GM13977 (cell line): ENCODE data around the gene SHQ1.

Experiments
- DNase-seq: peaks from one replicate; pipeline ENCODE4 v3.0.0; 2012; ENCODE audit warnings: low spot score
- in situ Hi-C: fragments of 300-500 bp; cut with MboI; formaldehyde crosslinking; loops from one replicate; pipeline ENCODE4 v1.12.0; 2022; ENCODE audit warnings: low sequenced_read_pairs, low pct_unique_long_range_greater_than_20kb, mixed read lengths, inconsistent platforms; ENCODE audit not compliant: unreplicated experiment
- TF ChIP-seq, protein P1 (sequence below): IDR thresholded peaks from 2 replicates; pipeline ENCODE4 v1.5.1; 2012; ENCODE audit warnings: mild to moderate bottlenecking, control low read depth; ENCODE audit not compliant: insufficient read depth; ENCODE audit errors: extremely low read depth, missing control alignments

SHQ1 gene

GRCh38 chr3:72887343-72887704 lies 39.1 kb upstream of the SHQ1 start:
- DNase-seq: no peak
- TF ChIP-seq, protein P1, sequence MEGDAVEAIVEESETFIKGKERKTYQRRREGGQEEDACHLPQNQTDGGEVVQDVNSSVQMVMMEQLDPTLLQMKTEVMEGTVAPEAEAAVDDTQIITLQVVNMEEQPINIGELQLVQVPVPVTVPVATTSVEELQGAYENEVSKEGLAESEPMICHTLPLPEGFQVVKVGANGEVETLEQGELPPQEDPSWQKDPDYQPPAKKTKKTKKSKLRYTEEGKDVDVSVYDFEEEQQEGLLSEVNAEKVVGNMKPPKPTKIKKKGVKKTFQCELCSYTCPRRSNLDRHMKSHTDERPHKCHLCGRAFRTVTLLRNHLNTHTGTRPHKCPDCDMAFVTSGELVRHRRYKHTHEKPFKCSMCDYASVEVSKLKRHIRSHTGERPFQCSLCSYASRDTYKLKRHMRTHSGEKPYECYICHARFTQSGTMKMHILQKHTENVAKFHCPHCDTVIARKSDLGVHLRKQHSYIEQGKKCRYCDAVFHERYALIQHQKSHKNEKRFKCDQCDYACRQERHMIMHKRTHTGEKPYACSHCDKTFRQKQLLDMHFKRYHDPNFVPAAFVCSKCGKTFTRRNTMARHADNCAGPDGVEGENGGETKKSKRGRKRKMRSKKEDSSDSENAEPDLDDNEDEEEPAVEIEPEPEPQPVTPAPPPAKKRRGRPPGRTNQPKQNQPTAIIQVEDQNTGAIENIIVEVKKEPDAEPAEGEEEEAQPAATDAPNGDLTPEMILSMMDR: no peak
- in situ Hi-C loops: no loop called here

DNA sequence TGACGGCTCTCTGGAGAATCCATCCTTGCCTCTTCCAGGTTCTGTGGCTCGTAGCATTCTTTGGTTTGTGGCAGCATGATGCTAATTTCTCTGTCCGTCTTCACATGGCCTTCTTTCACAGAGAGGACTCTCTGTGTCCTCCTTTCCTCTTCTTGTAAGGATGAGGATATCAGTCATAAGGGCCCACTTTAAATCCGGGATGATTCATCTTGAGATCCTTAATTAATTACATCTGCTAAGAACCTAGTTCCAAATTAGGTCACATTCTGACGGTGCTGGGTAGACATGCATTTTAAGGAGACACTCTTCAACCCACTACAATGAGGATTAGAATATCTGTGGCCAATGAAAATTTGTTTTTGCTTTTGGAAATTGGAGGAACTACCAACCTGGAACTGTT lies 23.9 kb upstream of the SHQ1 start:
- in situ Hi-C loops: no loop called here
- TF ChIP-seq, protein P1: no peak
- DNase-seq: no peak

DNA sequence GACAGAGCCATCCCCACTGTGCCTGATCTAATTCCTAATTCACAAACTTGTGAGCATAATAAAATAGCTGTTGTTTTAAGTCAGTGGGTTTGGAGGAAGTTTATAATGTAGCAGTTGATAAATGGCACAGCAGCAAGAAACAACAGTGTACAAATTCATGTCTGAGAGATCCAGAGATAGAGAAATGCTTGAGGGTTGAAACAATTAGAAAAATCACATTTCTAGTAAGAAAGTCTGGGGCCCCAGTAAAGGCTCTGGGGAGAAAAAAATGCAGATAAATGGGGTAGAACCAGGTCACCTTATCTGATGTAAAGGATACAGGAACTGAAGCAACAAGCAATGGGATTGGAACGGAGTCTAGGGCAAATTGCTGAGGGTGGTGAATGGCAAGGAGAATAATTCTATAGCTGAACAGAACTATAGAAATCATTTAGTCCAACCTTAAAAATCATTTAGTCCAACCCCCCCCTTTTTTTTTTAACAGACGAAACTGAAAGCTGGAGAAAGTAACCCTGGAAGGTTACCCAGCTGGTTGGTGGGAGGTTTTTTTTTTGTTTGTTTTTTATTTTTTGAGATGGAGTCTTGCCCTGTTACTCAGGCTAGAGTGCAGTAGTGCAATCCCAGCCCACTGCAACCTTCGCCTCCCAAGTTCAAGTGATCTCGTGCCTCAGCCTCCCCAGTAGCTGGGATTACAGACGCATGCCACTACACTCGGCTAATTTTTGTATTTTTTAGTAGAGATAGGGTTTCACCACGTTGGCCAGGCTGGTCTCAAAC lies 14.3 kb upstream of the SHQ1 start:
- TF ChIP-seq, protein P1: no peak
- in situ Hi-C loops: no loop called here

GRCh38 chr3:72860846-72861245 lies 12.6 kb upstream of the SHQ1 start:
- in situ Hi-C loops: no loop called here
- DNase-seq: no peak
- TF ChIP-seq, protein P1: no peak

More for the DNA sequence above, 14.3 kb upstream of the SHQ1 start:
- DNase-seq: no peak

DNA sequence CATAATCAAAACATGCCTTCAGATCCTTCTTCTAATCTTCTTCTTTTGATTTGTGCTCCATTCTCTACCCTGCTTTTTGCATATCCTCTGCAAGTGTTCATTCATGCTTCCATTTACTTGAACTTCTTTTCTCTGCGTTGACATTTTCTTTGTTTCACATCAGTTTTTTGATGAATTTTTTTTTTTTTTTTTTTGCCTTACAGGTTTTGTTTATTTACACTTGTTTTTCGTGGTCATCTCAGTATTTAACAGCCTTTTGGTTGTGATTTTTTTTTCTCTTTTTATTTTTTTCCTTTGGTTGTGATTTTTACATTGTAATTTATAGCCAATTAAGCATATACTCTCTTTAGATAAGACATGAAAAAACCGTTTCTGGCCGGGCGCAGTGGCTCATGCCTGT lies 11.8 kb upstream of the SHQ1 start:
- in situ Hi-C loops: no loop called here
- no peak for DNase-seq
- TF ChIP-seq, protein P1: no peak

- in situ Hi-C loops: no loop called here
- no peak for DNase-seq
- TF ChIP-seq, protein P1: no peak
Observed at GRCh38 chr3:72855001-72855400, 6.8 kb upstream of the SHQ1 start.
